A673 (cell line): Measurements from ENCODE around the gene ESRRA. TPM values are rescaled to one million over a fixed set of nuclear protein-coding genes. Genes with fewer than 3 reads are reported as not detected.

Experiments used
- BruUV-seq: library from RNA; stranded (reverse); fragments of 400-500 nt; replicated peaks from 2 replicates; lab custom pipeline; 2021; lab: Mats Ljungman, UMichigan
- CTCF ChIA-PET: fragments of 300-600 bp; sonication (Branson Sonifier 250); formaldehyde crosslinking; loops from one replicate; lab custom pipeline; 2022; ENCODE audit warnings: antibody characterized with exemption; lab: Charles Lee
- POLR2A ChIA-PET: fragments of 300-600 bp; sonication (Branson Sonifier 250); formaldehyde crosslinking; loops from one replicate; lab custom pipeline; 2022; ENCODE audit warnings: antibody characterized with exemption; ENCODE audit not compliant: low non-redundant PET; lab: Charles Lee
- DNase-seq: peaks from one replicate; pipeline ENCODE4 v3.0.0-alpha.2; 2015; ENCODE audit warnings: low spot score
- H3K27ac ChIP-seq: fragments of 200-600 bp; sonication (generic); 2 replicates; pipeline ENCODE4 v1.5.1; 2016; ENCODE audit warnings: mixed run types, low read depth, mild to moderate bottlenecking, mixed read lengths, antibody characterized with exemption, low read length; ENCODE audit not compliant: poor library complexity, severe bottlenecking
- H3K27me3 ChIP-seq: fragments of 200-600 bp; sonication (generic); replicated peaks from 2 replicates; pipeline ENCODE4 v1.6.1; 2017; ENCODE audit warnings: mixed run types, low read depth, mild to moderate bottlenecking, mixed read lengths, antibody characterized with exemption, low read length; ENCODE audit not compliant: insufficient read depth, poor library complexity
- H3K36me3 ChIP-seq: fragments of 200-600 bp; sonication (generic); 2 replicates; pipeline ENCODE4 v1.6.1; 2016; ENCODE audit warnings: mixed run types, mild to moderate bottlenecking, mixed read lengths, antibody characterized with exemption, low read length; ENCODE audit not compliant: insufficient read depth, poor library complexity, severe bottlenecking
- H3K4me1 ChIP-seq: fragments of 200-600 bp; sonication (generic); 2 replicates; pipeline ENCODE4 v1.6.1; 2017; ENCODE audit warnings: mixed run types, mild to moderate bottlenecking, mixed read lengths, antibody characterized with exemption, low read length; ENCODE audit not compliant: insufficient read depth, poor library complexity, severe bottlenecking
- H3K4me3 ChIP-seq: fragments of 200-600 bp; sonication (generic); 2 replicates; pipeline ENCODE4 v1.5.1; 2016; ENCODE audit warnings: low read depth, mixed run types, mild to moderate bottlenecking, mixed read lengths, low read length; ENCODE audit not compliant: poor library complexity, severe bottlenecking
- H3K9me3 ChIP-seq: fragments of 200-600 bp; sonication (generic); 2 replicates; pipeline ENCODE4 v1.6.1; 2016; ENCODE audit warnings: mixed run types, low read depth, mild to moderate bottlenecking, mixed read lengths, antibody characterized with exemption, low read length; ENCODE audit not compliant: poor library complexity, severe bottlenecking
- CTCF ChIP-seq: fragments of 300-800, 200-600 bp; sonication (generic); conservative IDR thresholded peaks from 2 replicates; pipeline ENCODE4 v1.5.1; 2017; ENCODE audit warnings: low read depth, mild to moderate bottlenecking, antibody characterized with exemption, low read length, moderate library complexity, mixed read lengths
- EZH2 ChIP-seq: fragments of 200-600 bp; sonication (generic); IDR thresholded peaks from 2 replicates; pipeline ENCODE4 v1.6.1; 2017; ENCODE audit warnings: borderline replicate concordance, low read depth, mild to moderate bottlenecking, mixed read lengths, antibody characterized with exemption, low read length; ENCODE audit not compliant: poor library complexity, severe bottlenecking
- intact Hi-C: fragments of 100-400 bp; cut with micrococcal nuclease; formaldehyde crosslinking; loops from one replicate; pipeline ENCODE4 v1.10.0; 2022; ENCODE audit not compliant: unreplicated experiment
- total RNA-seq: library from RNA; stranded (reverse); gene quantifications from 2 replicates; pipeline ENCODE4 v1.2.3, GENCODE V29; 2021

The ESRRA gene
- total RNA-seq, 1 experiment from 2014 or later = 63.8 TPM

GRCh38 chr11:64317325-64317960, 12.1 kb downstream of the ESRRA start, which contains the start of gene TRMT112:
Gene TRMT112, minus strand, starts transcription at chr11:64317559. Its CDS starts 33 bp downstream, at chr11:64317526.
- peak; percentile 99 for DNase-seq
- no peaks in the 10 kb centered on the region for H3K9me3 ChIP-seq
- H3K27ac ChIP-seq = peak within 1 kb of the TSS; percentile 94
- peaks cover 15% of the 10 kb centered on the region for H3K4me1 ChIP-seq
- ChIA-PET POLR2A (interaction anchor here (0.6 to 0.9 kb wide), 4 partner anchors 10 to 805 kb away, joined by 3 read pairs; partner anchors contain the start of genes FAU, MRPL49 and STIP1), CTCF (interaction anchor here (0.6 to 2.5 kb wide), 12 partner anchors 13 to 695 kb away, joined by 3 to 29 read pairs (median 5); partner anchors contain the start of gene PLCB3)
- peak within 1 kb of the TSS; percentile 85 for H3K4me3 ChIP-seq
- no TSS peak for BruUV-seq
- intact Hi-C loops = no loop called here
- peaks cover 26% of the 10 kb centered on the region for H3K36me3 ChIP-seq
- no peaks in the 10 kb centered on the region for H3K27me3 ChIP-seq
- no peak for TF ChIP-seq EZH2
- TF ChIP-seq CTCF = no peak

GRCh38 chr11:64317961-64318765, 12.8 kb downstream of the ESRRA start, which contains the start of gene PRDX5:
Gene PRDX5, plus strand, starts transcription at chr11:64318121. Its CDS starts 95 bp downstream, at chr11:64318216.
- POLR2A ChIA-PET = interaction anchor here (0.6 to 0.9 kb wide), 4 partner anchors 9 to 804 kb away, joined by 3 read pairs; partner anchors contain the start of genes FAU, MRPL49 and STIP1

More at GRCh38 chr11:64317961-64318765, 12.8 kb downstream of the ESRRA start, which contains the start of gene PRDX5:
- H3K4me1 ChIP-seq = peaks cover 15% of the 10 kb centered on the region
- peak within 1 kb of the TSS; percentile 94 for H3K27ac ChIP-seq
- no peaks in the 10 kb centered on the region for H3K9me3 ChIP-seq
- TF ChIP-seq EZH2 = no peak
- TF ChIP-seq CTCF = peak; percentile 56
- CTCF ChIA-PET = interaction anchor here (0.6 to 2.5 kb wide), 13 partner anchors 14 to 1487 kb away, joined by 3 to 29 read pairs (median 5); partner anchors contain the start of gene PLCB3
- intact Hi-C loops = no loop called here
- peak within 1 kb of the TSS; percentile 85 for H3K4me3 ChIP-seq
- DNase-seq = peak; percentile 99
- BruUV-seq = no TSS peak
- peaks cover 26% of the 10 kb centered on the region for H3K36me3 ChIP-seq
- H3K27me3 ChIP-seq = no peaks in the 10 kb centered on the region
